ENCODE measurements around the gene GLIPR1L2.
"Not testable (repeated sequence)": the region's sequence is repeated elsewhere in the genome, so short reads cannot be mapped to it uniquely, and the experiment has no call there.

The GLIPR1L2 gene

GRCh38 chr12:75438059-75438754 lies 47.3 kb downstream of the GLIPR1L2 start:
- no peak for DNase-seq

GRCh38 chr12:75439048-75439447 lies 48.2 kb downstream of the GLIPR1L2 start:
- DNase-seq: no peak

- no peak for DNase-seq
Observed at GRCh38 chr12:75439930-75440329, 49.0 kb downstream of the GLIPR1L2 start.

- not testable (repeated sequence) for DNase-seq
Observed at GRCh38 chr12:75441687-75442449, 51.0 kb downstream of the GLIPR1L2 start.

GRCh38 chr12:75442454-75442853 lies 51.6 kb downstream of the GLIPR1L2 start:
- not testable (repeated sequence) for DNase-seq

- DNase-seq: no peak
Observed at GRCh38 chr12:75443709-75444108, 52.8 kb downstream of the GLIPR1L2 start.

GRCh38 chr12:75444429-75445136 lies 53.7 kb downstream of the GLIPR1L2 start:
- DNase-seq: no peak

GRCh38 chr12:75445137-75445507 lies 54.2 kb downstream of the GLIPR1L2 start:
- DNase-seq: not testable (repeated sequence)

- DNase-seq: no peak
Observed at GRCh38 chr12:75446857-75447256, 56.0 kb downstream of the GLIPR1L2 start.

GRCh38 chr12:75447691-75448393 lies 57.0 kb downstream of the GLIPR1L2 start:
- no peak for DNase-seq

- DNase-seq: no peak
Observed at GRCh38 chr12:75452675-75453330, 61.9 kb downstream of the GLIPR1L2 start.

- no peak for DNase-seq
Observed at GRCh38 chr12:75455839-75456238, 65.0 kb downstream of the GLIPR1L2 start.

GRCh38 chr12:75457191-75457590 lies 66.3 kb downstream of the GLIPR1L2 start:
- no peak for DNase-seq

- not testable (repeated sequence) for DNase-seq
Observed at GRCh38 chr12:75457866-75458265, 67.0 kb downstream of the GLIPR1L2 start.

GRCh38 chr12:75459755-75460154 lies 68.9 kb downstream of the GLIPR1L2 start:
- no peak for DNase-seq

GRCh38 chr12:75460204-75460603 lies 69.3 kb downstream of the GLIPR1L2 start:
- no peak for DNase-seq

GRCh38 chr12:75471902-75472890 lies 81.3 kb downstream of the GLIPR1L2 start:
- no peak for DNase-seq

GRCh38 chr12:75474116-75474515 lies 83.2 kb downstream of the GLIPR1L2 start:
- DNase-seq: no peak

- no peak for DNase-seq
Observed at GRCh38 chr12:75476071-75476470, 85.2 kb downstream of the GLIPR1L2 start.

- no peak for DNase-seq
Observed at GRCh38 chr12:75477137-75477536, 86.2 kb downstream of the GLIPR1L2 start.

- no peak for DNase-seq
Observed at GRCh38 chr12:75478116-75478794, 87.4 kb downstream of the GLIPR1L2 start.
